VCaP (cell line): ENCODE measurements around the gene ABCB11.
"Not testable (repeated sequence)": the region's sequence is repeated elsewhere in the genome, so short reads cannot be mapped to it uniquely, and the experiment has no call there.

Experiments
- H3K27ac ChIP-seq: fragments of 450-650 bp; 2 replicates; pipeline ENCODE4 v1.5.1; 2017
- TF ChIP-seq, protein P1 (sequence below): fragments of 450-650 bp; conservative IDR thresholded peaks from 2 replicates; pipeline ENCODE4 v1.5.1; 2017; ENCODE audit warnings: mild to moderate bottlenecking, moderate library complexity

The ABCB11 gene

DNA sequence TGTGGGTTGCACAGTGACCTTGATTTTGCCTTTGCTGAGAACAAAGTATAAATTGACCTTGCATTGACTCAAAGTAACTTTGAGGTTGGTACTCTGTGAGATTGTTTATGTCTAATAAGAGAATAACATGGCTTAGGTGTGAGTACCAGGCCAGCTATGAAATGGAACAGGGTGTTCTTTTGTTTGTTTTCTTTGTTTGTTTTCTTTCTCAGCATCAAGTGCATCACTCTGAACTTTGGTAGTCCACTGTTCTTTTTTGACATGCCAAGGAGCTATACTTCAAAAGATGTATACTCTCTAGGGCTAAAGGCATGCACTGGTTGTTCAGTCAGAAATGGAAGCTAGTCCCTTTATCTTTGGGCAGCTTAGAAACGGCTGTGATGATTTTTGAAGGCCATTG lies 5.1 kb downstream of the ABCB11 start:
- TF ChIP-seq, protein P1, sequence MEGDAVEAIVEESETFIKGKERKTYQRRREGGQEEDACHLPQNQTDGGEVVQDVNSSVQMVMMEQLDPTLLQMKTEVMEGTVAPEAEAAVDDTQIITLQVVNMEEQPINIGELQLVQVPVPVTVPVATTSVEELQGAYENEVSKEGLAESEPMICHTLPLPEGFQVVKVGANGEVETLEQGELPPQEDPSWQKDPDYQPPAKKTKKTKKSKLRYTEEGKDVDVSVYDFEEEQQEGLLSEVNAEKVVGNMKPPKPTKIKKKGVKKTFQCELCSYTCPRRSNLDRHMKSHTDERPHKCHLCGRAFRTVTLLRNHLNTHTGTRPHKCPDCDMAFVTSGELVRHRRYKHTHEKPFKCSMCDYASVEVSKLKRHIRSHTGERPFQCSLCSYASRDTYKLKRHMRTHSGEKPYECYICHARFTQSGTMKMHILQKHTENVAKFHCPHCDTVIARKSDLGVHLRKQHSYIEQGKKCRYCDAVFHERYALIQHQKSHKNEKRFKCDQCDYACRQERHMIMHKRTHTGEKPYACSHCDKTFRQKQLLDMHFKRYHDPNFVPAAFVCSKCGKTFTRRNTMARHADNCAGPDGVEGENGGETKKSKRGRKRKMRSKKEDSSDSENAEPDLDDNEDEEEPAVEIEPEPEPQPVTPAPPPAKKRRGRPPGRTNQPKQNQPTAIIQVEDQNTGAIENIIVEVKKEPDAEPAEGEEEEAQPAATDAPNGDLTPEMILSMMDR, result no peak

DNA sequence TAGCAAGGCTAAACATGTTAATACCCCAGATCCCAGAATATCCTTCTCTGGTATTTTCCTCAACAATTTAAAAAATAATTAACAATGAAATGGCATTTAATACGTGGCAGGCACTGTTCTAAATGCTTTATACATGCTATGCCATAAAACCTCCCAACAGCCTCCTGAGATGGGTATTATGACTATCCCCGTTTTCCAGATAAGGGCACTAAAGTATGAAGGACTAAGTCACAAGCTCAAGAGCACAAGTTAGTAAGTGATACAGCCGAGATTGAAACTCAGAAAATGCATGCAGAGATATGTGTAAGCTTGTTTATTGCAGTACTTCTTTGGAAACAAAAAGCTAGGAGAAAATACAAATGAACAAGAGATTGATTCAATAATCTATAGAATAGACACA lies 8.0 kb downstream of the ABCB11 start:
- TF ChIP-seq, protein P1, result no peak
- no peak overlapping the region for H3K27ac ChIP-seq

More for the DNA sequence above, 5.1 kb downstream of the ABCB11 start:
- H3K27ac ChIP-seq, result no peak overlapping the region; the same call in 1 of the 2 replicates

DNA sequence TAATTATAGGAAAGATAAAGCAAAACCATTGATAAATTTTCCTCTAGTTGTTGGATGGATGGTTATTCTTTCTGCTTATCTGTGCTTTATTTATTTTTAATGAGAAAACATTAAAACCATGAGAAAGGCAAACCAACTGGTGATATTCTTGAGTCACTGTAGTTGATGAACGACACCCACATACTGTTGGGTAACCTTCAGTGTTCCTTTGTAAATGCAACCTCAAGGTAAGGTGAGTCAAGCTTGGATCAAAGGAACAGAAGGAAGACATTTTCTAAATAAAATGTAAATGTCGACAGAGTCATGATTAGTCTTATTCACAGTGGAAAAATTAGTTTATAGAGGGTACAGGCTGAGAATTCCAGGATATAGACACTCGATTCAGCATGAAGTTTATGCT lies 12.7 kb downstream of the ABCB11 start:
- TF ChIP-seq, protein P1, result no peak
- H3K27ac ChIP-seq, result no peak overlapping the region

DNA sequence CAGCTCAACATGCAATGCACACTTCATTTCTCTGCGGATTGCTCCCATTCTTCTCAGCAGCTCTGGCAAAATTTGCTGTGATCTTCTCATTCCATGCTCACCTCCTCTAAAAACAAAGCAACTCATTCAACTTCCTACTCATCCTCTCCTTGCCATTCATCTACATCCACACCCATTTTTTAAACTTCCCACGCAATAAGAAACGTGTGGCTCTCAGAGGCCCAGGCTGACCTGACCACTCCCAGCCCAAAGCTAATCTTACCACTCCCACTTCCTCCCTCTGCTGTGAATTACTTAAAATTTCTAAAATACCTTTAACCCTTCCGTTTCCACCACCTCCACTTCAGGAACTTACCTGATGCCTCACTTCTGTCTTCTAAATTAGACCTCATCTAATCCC lies 15.2 kb downstream of the ABCB11 start:
- H3K27ac ChIP-seq, result no peak overlapping the region
- TF ChIP-seq, protein P1, result no peak

DNA sequence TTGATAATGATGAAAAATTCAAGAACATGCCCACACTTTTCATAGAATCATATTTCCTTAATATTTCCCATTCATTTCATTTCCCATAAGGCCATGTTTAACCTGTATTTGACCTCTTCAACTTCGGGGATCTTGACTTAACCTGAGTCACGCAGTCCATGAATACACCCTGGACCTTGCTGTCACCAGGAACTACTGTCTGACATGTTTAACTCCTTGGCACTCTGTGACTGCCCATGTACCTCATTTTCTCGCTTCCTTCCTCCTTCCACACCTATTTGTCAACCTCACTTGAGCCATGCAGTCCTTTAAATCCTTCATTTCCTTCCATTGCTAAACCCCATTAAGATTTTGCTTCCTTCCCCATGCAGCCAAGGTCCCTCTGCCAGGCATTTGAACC lies 16.3 kb downstream of the ABCB11 start:
- no peak overlapping the region for H3K27ac ChIP-seq
- TF ChIP-seq, protein P1, result no peak

DNA sequence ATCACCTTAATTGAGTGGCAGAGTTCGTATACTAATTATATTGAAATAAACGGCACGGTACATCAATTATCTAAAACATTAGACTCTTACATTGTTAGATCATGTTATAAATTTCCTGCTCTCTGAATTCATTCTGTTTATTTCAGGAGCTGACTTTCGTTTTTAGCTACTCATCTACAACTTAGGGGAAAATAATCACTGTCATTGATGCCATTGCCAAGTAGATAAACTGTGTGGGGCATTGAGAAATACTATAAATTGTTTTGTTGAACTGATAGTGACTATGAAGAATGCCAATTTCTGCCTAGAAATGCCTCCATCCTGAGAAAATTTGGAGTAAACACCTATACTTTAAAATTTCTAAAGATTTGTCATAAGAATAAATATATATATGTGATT lies 17.5 kb downstream of the ABCB11 start:
- no peak overlapping the region for H3K27ac ChIP-seq
- TF ChIP-seq, protein P1, result no peak

DNA sequence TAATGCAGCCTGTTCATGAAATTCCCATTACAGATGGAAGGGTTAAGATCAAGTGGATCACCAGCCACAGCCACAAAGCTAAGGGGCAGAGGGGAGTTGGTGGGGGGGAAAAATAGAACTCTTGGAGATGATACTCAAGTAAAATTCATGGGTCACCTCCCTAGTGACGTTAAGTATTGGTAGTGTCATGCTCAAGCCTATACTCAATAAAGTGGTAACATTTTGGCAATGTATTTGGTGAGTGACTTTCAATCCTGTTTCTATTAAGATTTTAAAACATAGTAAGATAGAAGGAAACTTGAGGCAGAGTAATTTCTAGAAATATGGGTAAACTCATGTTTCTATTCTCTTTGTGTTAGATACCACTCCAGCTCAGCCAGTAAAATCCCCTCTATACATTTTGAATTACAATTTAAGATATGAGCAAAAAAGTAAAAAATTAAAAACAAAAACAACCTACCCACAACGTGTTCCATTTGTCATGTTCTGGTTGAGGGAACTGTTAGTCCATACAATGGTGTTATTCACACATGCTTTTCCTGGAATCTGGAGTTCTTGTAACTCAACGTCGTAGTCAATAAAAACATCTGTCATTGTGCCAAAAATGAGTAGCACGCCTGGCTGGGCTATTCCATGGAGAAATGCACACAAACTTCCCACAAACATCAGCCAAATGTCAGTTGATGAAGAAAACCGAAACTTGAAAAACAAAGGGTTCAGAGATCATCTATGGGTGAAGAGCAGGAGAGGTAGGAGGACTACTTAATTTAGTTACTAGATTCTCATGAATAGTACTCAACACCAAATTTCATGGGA lies 18.1 kb downstream of the ABCB11 start:
- TF ChIP-seq, protein P1, result no peak
- H3K27ac ChIP-seq, result no peak overlapping the region

DNA sequence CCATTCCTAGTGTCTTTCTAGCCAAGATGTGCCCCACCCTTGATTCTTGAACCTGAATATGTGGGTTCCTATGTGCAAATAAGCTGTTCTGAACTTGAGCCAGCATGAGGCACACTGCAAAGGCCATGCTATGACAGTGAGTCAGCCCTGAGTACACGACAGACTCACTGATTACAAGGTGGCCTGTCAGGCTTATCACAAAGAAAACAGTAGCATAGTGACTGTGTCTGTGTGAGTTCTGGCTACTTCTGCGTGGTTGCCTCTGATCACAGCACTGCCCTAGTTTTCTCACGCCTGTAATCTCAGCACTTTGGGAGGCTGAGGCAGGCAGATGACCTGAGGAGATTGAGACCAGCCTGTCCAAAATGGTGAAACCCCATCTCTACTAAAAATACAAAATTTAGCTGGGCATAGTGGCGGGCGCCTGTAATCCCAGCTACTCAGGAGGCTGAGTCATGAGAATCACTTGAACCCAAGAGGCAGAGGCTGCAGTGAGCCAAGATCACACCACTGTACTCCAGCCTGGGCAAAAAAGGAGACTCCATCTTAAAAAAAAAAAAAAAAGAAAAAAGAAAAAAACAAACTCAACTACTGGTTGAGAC lies 18.8 kb downstream of the ABCB11 start:
- H3K27ac ChIP-seq, result not testable (repeated sequence)
